HEK293 (cell line): Measurements from ENCODE around the gene TNPO3.

Experiments
- CTCF ChIP-seq: fragments of 450-650 bp; formaldehyde crosslinking; IDR thresholded peaks from 2 replicates; pipeline ENCODE4 v1.5.1; 2016; ENCODE audit warnings: missing biosample characterization, missing genetic modification characterization
- OVOL3 ChIP-seq: fragments of 450-650 bp; formaldehyde crosslinking; IDR thresholded peaks from 2 replicates; pipeline ENCODE4 v1.5.1; 2016; ENCODE audit warnings: missing biosample characterization, missing genetic modification characterization
- PBX3 ChIP-seq: sonication (generic); formaldehyde crosslinking; IDR thresholded peaks from 2 replicates; pipeline ENCODE4 v1.8.1; 2022; ENCODE audit warnings: mild to moderate bottlenecking, moderate library complexity, missing genetic modification reagents
- PRDM2 ChIP-seq: fragments of 450-650 bp; formaldehyde crosslinking; IDR thresholded peaks from 2 replicates; pipeline ENCODE4 v1.5.1; 2016; ENCODE audit warnings: missing biosample characterization, missing genetic modification characterization, borderline replicate concordance
- SCRT1 ChIP-seq: fragments of 450-650 bp; formaldehyde crosslinking; IDR thresholded peaks from 2 replicates; pipeline ENCODE4 v1.5.1; 2016; ENCODE audit warnings: missing biosample characterization, missing genetic modification characterization, borderline replicate concordance
- SP3 ChIP-seq: fragments of 450-650 bp; formaldehyde crosslinking; IDR thresholded peaks from 2 replicates; pipeline ENCODE4 v1.5.1; 2016; ENCODE audit warnings: missing biosample characterization, missing genetic modification characterization
- SP7 ChIP-seq: fragments of 450-650 bp; formaldehyde crosslinking; IDR thresholded peaks from 2 replicates; pipeline ENCODE4 v1.5.1; 2016; ENCODE audit warnings: missing biosample characterization, missing genetic modification characterization
- ZBTB11 ChIP-seq: fragments of 450-650 bp; formaldehyde crosslinking; conservative IDR thresholded peaks from 2 replicates; pipeline ENCODE4 v1.5.1; 2016; ENCODE audit warnings: low read depth, missing biosample characterization, missing genetic modification characterization
- ZEB2 ChIP-seq: fragments of 450-650 bp; formaldehyde crosslinking; IDR thresholded peaks from 2 replicates; pipeline ENCODE4 v1.5.1; 2016; ENCODE audit warnings: missing biosample characterization, missing genetic modification characterization
- ZFHX2 ChIP-seq: fragments of 450-650 bp; formaldehyde crosslinking; conservative IDR thresholded peaks from 2 replicates; pipeline ENCODE4 v1.5.1; 2016; ENCODE audit warnings: missing biosample characterization, missing genetic modification characterization
- ZFP37 ChIP-seq: fragments of 450-650 bp; formaldehyde crosslinking; IDR thresholded peaks from 2 replicates; pipeline ENCODE4 v1.5.1; 2016; ENCODE audit warnings: missing biosample characterization, missing genetic modification characterization
- ZFP41 ChIP-seq: fragments of 450-650 bp; formaldehyde crosslinking; IDR thresholded peaks from 2 replicates; pipeline ENCODE4 v1.5.1; 2016; ENCODE audit warnings: missing biosample characterization, missing genetic modification characterization, borderline replicate concordance
- ZIC2 ChIP-seq: fragments of 450-650 bp; formaldehyde crosslinking; IDR thresholded peaks from 2 replicates; pipeline ENCODE4 v1.5.1; 2016; ENCODE audit warnings: missing biosample characterization, missing genetic modification characterization
- ZNF112 ChIP-seq: fragments of 450-650 bp; formaldehyde crosslinking; IDR thresholded peaks from 2 replicates; pipeline ENCODE4 v1.5.0; 2017; ENCODE audit warnings: missing biosample characterization, missing genetic modification characterization
- ZNF133 ChIP-seq: fragments of 450-650 bp; formaldehyde crosslinking; IDR thresholded peaks from 2 replicates; pipeline ENCODE4 v1.5.1; 2016; ENCODE audit warnings: missing biosample characterization, missing genetic modification characterization
- ZNF140 ChIP-seq: fragments of 450-650 bp; formaldehyde crosslinking; IDR thresholded peaks from 2 replicates; pipeline ENCODE4 v1.5.1; 2016; ENCODE audit warnings: missing biosample characterization, missing genetic modification characterization
- ZNF174 ChIP-seq: fragments of 450-650 bp; formaldehyde crosslinking; IDR thresholded peaks from 2 replicates; pipeline ENCODE4 v1.5.0; 2017; ENCODE audit warnings: missing biosample characterization, mild to moderate bottlenecking, missing genetic modification characterization
- ZNF221 ChIP-seq: fragments of 450-650 bp; formaldehyde crosslinking; IDR thresholded peaks from 2 replicates; pipeline ENCODE4 v1.5.1; 2017; ENCODE audit warnings: missing biosample characterization, missing genetic modification characterization, borderline replicate concordance
- ZNF366 ChIP-seq: fragments of 450-650 bp; formaldehyde crosslinking; conservative IDR thresholded peaks from 2 replicates; pipeline ENCODE4 v1.5.1; 2016; ENCODE audit warnings: missing biosample characterization, missing genetic modification characterization
- ZNF37A ChIP-seq: fragments of 450-650 bp; IDR thresholded peaks from 2 replicates; pipeline ENCODE4 v1.5.1; 2018; ENCODE audit warnings: missing biosample characterization, missing genetic modification characterization
- ZNF600 ChIP-seq: fragments of 450-650 bp; formaldehyde crosslinking; IDR thresholded peaks from 2 replicates; pipeline ENCODE4 v1.5.1; 2016; ENCODE audit warnings: missing biosample characterization, missing genetic modification characterization
- ZSCAN16 ChIP-seq: fragments of 450-650 bp; formaldehyde crosslinking; IDR thresholded peaks from 2 replicates; pipeline ENCODE4 v1.5.1; 2016; ENCODE audit warnings: missing biosample characterization, missing genetic modification characterization
- ZXDB ChIP-seq: fragments of 450-650 bp; formaldehyde crosslinking; IDR thresholded peaks from 2 replicates; pipeline ENCODE4 v1.5.1; 2016; ENCODE audit warnings: missing biosample characterization, missing genetic modification characterization

Gene TNPO3

GRCh38 chr7:129091484-129092002 is 36.6 kb upstream of the TNPO3 start (continued):
- no peak for TF ChIP-seq PBX3 (CRISPR knock-in tag)
- no peak for TF ChIP-seq ZNF174 (tag by site-specific recombination)
- no peak for TF ChIP-seq ZNF140 (tag by site-specific recombination)
- no peak for TF ChIP-seq OVOL3 (tag by site-specific recombination)
- TF ChIP-seq ZNF37A: no peak
- 0 out of 2 replicates have a peak, but pooled peaks have one; percentile 19 for TF ChIP-seq ZIC2 (tag by site-specific recombination)
- 0 out of 2 replicates have a peak, but pooled peaks have one; percentile 43 for TF ChIP-seq ZEB2 (tag by site-specific recombination)
- peak; percentile 41 for TF ChIP-seq ZNF366
- TF ChIP-seq ZFP41 (tag by site-specific recombination): no peak
- no peak for TF ChIP-seq ZFHX2 (tag by site-specific recombination)
- peak; percentile 24; the same call in 1 of the 2 replicates for TF ChIP-seq SP7
- TF ChIP-seq SCRT1 (tag by site-specific recombination): no peak
- peak; percentile 58; the same call in 1 of the 2 replicates for TF ChIP-seq ZXDB
- no peak for TF ChIP-seq ZNF133 (tag by site-specific recombination)
- no peak for TF ChIP-seq PRDM2
- TF ChIP-seq ZFP37: no peak
- no peak for TF ChIP-seq ZSCAN16 (tag by site-specific recombination)
- TF ChIP-seq ZNF600 (tag by site-specific recombination): peak; percentile 53; the same call in 1 of the 2 replicates
- no peak for TF ChIP-seq ZNF221 (tag by site-specific recombination)
- TF ChIP-seq ZNF112 (tag by site-specific recombination): no peak
- no peak for TF ChIP-seq SP3 (tag by site-specific recombination)
- peak; percentile 94 for TF ChIP-seq CTCF (tag by site-specific recombination)
- TF ChIP-seq ZBTB11: 0 out of 2 replicates have a peak, but pooled peaks have one; percentile 15
